OCI-LY1 (cell line): ENCODE data around the gene ZNF697.

Experiments used
- H2AFZ ChIP-seq: fragments of 200-600 bp; sonication (generic), shearing (Covaris generic); 2 replicates; pipeline ENCODE4 v1.6.0; 2014; ENCODE audit warnings: antibody characterized with exemption, mild to moderate bottlenecking, low read length
- H3F3A ChIP-seq: fragments of 200-600 bp; sonication (generic), shearing (Covaris generic); 2 replicates; pipeline ENCODE4 v1.6.0; 2014; ENCODE audit warnings: mild to moderate bottlenecking, antibody characterized with exemption, low read length, moderate library complexity; ENCODE audit not compliant: insufficient read depth
- H3K27ac ChIP-seq: fragments of 200-600 bp; sonication (generic); 2 replicates; pipeline ENCODE4 v1.5.1; 2014; ENCODE audit warnings: low read length, mixed run types, mild to moderate bottlenecking, low read depth; ENCODE audit not compliant: poor library complexity, severe bottlenecking
- H3K27me3 ChIP-seq: fragments of 200-600 bp; sonication (generic); 2 replicates; pipeline ENCODE4 v1.6.0; 2014; ENCODE audit warnings: antibody characterized with exemption, mild to moderate bottlenecking, low read length, moderate library complexity; ENCODE audit not compliant: insufficient read depth
- H3K36me3 ChIP-seq: fragments of 200-600 bp; sonication (generic); 2 replicates; pipeline ENCODE4 v1.6.1; 2014; ENCODE audit warnings: mild to moderate bottlenecking, antibody characterized with exemption, low read length, moderate library complexity, mixed read lengths; ENCODE audit not compliant: insufficient read depth
- H3K4me1 ChIP-seq: fragments of 200-600 bp; sonication (generic); 2 replicates; pipeline ENCODE4 v1.5.1; 2014; ENCODE audit warnings: mild to moderate bottlenecking, low read length, moderate library complexity; ENCODE audit not compliant: insufficient read depth, severe bottlenecking
- H3K4me2 ChIP-seq: fragments of 200-600 bp; sonication (generic), shearing (Covaris generic); 2 replicates; pipeline ENCODE4 v1.6.1; 2014; ENCODE audit warnings: low read length
- H3K4me3 ChIP-seq: fragments of 200-600 bp; sonication (generic); 2 replicates; pipeline ENCODE4 v1.5.1; 2014; ENCODE audit warnings: low read length, low read depth, mild to moderate bottlenecking, mixed read lengths; ENCODE audit not compliant: poor library complexity, severe bottlenecking
- H3K79me2 ChIP-seq: fragments of 200-600 bp; shearing (Covaris generic); 2 replicates; pipeline ENCODE4 v1.6.1; 2016; ENCODE audit warnings: mixed run types, low read length, mixed read lengths; ENCODE audit not compliant: insufficient read depth
- H3K9ac ChIP-seq: fragments of 200-600 bp; sonication (generic), shearing (Covaris generic); 2 replicates; pipeline ENCODE4 v1.6.1; 2014; ENCODE audit warnings: mild to moderate bottlenecking, low read length, mixed read lengths
- H3K9me2 ChIP-seq: fragments of 200-600 bp; sonication (generic), shearing (Covaris generic); 2 replicates; pipeline ENCODE4 v1.6.1; 2014; ENCODE audit warnings: low read depth, mild to moderate bottlenecking, low read length, mixed read lengths
- H3K9me3 ChIP-seq: fragments of 200-600 bp; shearing (Covaris generic); 2 replicates; pipeline ENCODE4 v1.6.1; 2014; ENCODE audit warnings: low read length, mixed read lengths
- H4K20me1 ChIP-seq: fragments of 200-600 bp; sonication (generic), shearing (Covaris generic); 2 replicates; pipeline ENCODE4 v1.6.0; 2016; ENCODE audit warnings: mild to moderate bottlenecking, low read length; ENCODE audit not compliant: insufficient read depth
- CTCF ChIP-seq: fragments of 200-600 bp; sonication (generic), shearing (Covaris generic); IDR thresholded peaks from 2 replicates; pipeline ENCODE4 v1.5.1; 2017; ENCODE audit warnings: mild to moderate bottlenecking, antibody characterized with exemption, low read length, moderate library complexity, mixed read lengths
- EZH2 ChIP-seq: fragments of 200-600 bp; sonication (generic), shearing (Covaris generic); IDR thresholded peaks from 2 replicates; pipeline ENCODE4 v1.8.0; 2017; ENCODE audit warnings: borderline replicate concordance, mixed run types, mild to moderate bottlenecking, antibody characterized with exemption, low read length, moderate library complexity, mixed read lengths

The ZNF697 gene

GRCh38 chr1:119595168-119595567, 52.9 kb downstream of the ZNF697 start:
- no peak overlapping the region for H2AFZ ChIP-seq
- no peaks in the 10 kb centered on the region for H3K36me3 ChIP-seq
- H3K4me1 ChIP-seq: no peaks in the 10 kb centered on the region
- H3F3A ChIP-seq: no peaks in the 10 kb centered on the region
- no peak overlapping the region for H3K27ac ChIP-seq
- H3K79me2 ChIP-seq: no peaks in the 10 kb centered on the region
- no peaks in the 10 kb centered on the region for H3K9me3 ChIP-seq
- H3K9me2 ChIP-seq: no peaks in the 10 kb centered on the region
- no peak overlapping the region for H3K9ac ChIP-seq
- TF ChIP-seq CTCF (no peak), EZH2 (no peak)
- no peaks in the 10 kb centered on the region for H4K20me1 ChIP-seq
- H3K27me3 ChIP-seq: no peaks in the 10 kb centered on the region
- no peak overlapping the region for H3K4me3 ChIP-seq
- no peak overlapping the region for H3K4me2 ChIP-seq

- H3K4me3 ChIP-seq: no peak overlapping the region
- no peaks in the 10 kb centered on the region for H4K20me1 ChIP-seq
These were observed 53.7 kb downstream of the ZNF697 start for GRCh38 chr1:119594376-119594775.

GRCh38 chr1:119593805-119594204, 54.3 kb downstream of the ZNF697 start:
- Histone ChIP-seq H3K36me3 (no peaks in the 10 kb centered on the region), H3K4me3 (no peak overlapping the region), H3F3A (no peaks in the 10 kb centered on the region), H3K9ac (no peak overlapping the region), H3K9me2 (no peaks in the 10 kb centered on the region), H3K9me3 (no peaks in the 10 kb centered on the region), H3K79me2 (no peaks in the 10 kb centered on the region), H4K20me1 (no peaks in the 10 kb centered on the region), H2AFZ (no peak overlapping the region), H3K4me2 (no peak overlapping the region), H3K27me3 (no peaks in the 10 kb centered on the region), H3K4me1 (no peaks in the 10 kb centered on the region), H3K27ac (no peak overlapping the region)
- no peak for TF ChIP-seq CTCF
- TF ChIP-seq EZH2: no peak

More at GRCh38 chr1:119594376-119594775, 53.7 kb downstream of the ZNF697 start:
- Histone ChIP-seq H3K4me1 (no peaks in the 10 kb centered on the region), H3K9ac (no peak overlapping the region), H3K79me2 (no peaks in the 10 kb centered on the region), H3F3A (no peaks in the 10 kb centered on the region), H3K9me2 (no peaks in the 10 kb centered on the region), H2AFZ (no peak overlapping the region), H3K4me2 (no peak overlapping the region), H3K27me3 (no peaks in the 10 kb centered on the region), H3K9me3 (no peaks in the 10 kb centered on the region), H3K36me3 (no peaks in the 10 kb centered on the region), H3K27ac (no peak overlapping the region)
- TF ChIP-seq EZH2: no peak
- TF ChIP-seq CTCF: no peak
